GM12878 (cell line): ENCODE data around the gene OLFM2. TPM values are rescaled to one million over a fixed set of nuclear protein-coding genes. Genes with fewer than 3 reads are reported as not detected.

Experiments used
- ATAC-seq: fragments of 200-7000 bp; cut with Tn5 transposase; 3 replicates; pipeline ENCODE4 v1.9.1; 2020; ENCODE audit warnings: mild to moderate bottlenecking, moderate library complexity
- BruUV-seq: library from RNA; stranded (reverse); fragments of 400-500 nt; replicated peaks from 2 replicates; lab custom pipeline; 2021; lab: Mats Ljungman, UMichigan
- CTCF ChIA-PET: fragments of 300-600 bp; sonication (Branson Sonifier 250); formaldehyde crosslinking; extraction: SDS; loops from one replicate; lab custom pipeline; 2021; ENCODE audit warnings: inconsistent platforms; lab: Yijun Ruan, JAX
- POLR2A ChIA-PET: fragments of 350-600 bp; formaldehyde crosslinking; extraction: SDS; loops from one replicate; lab custom pipeline; 2021; ENCODE audit warnings: inconsistent platforms; lab: Charles Lee
- RAD21 ChIA-PET: fragments of 300-600 bp; sonication (Branson Sonifier 250); formaldehyde crosslinking; loops from one replicate; lab custom pipeline; 2023; ENCODE audit warnings: antibody characterized with exemption; ENCODE audit not compliant: unreplicated experiment; lab: Charles Lee
- SMC1A ChIA-PET: fragments of 300-600 bp; sonication (Branson Sonifier 250); formaldehyde crosslinking; loops from one replicate; lab custom pipeline; 2023; ENCODE audit not compliant: unreplicated experiment, uncharacterized antibody; lab: Charles Lee
- DNase-seq: peaks from one replicate; pipeline ENCODE4 v3.0.0-alpha.2; 2011; ENCODE audit warnings: low read depth, low spot score
- FAIRE-seq: peaks from 3 replicates; lab custom pipeline; 2011; peaks lifted over from hg19 to GRCh38; lab: Jason Lieb, UNC
- H2AFZ ChIP-seq: 2 replicates; pipeline ENCODE4 v1.6.0; 2011; ENCODE audit warnings: low read depth, low read length, control low read depth; ENCODE audit not compliant: control insufficient read depth
- H3K27ac ChIP-seq: 2 replicates; pipeline ENCODE4 v1.5.1; 2011; ENCODE audit warnings: control low read depth; ENCODE audit not compliant: control insufficient read depth, insufficient read depth
- H3K27me3 ChIP-seq, 2 experiments: replicated peaks in 1 of 2; 2 replicates each; pipeline versions ENCODE4 v1.6.0 to v1.6.1; 2011; ENCODE audit warnings: low read length in 1 of 2; ENCODE audit not compliant: control insufficient read depth in 2 of 2, insufficient read depth in 2 of 2
- H3K36me3 ChIP-seq, 2 experiments: 2 replicates each; pipeline ENCODE4 v1.5.1; 2011; ENCODE audit warnings: low read length in 1 of 2; ENCODE audit not compliant: control insufficient read depth in 2 of 2, insufficient read depth in 2 of 2
- H3K4me1 ChIP-seq: 2 replicates; pipeline ENCODE4 v1.6.1; 2011; ENCODE audit warnings: mild to moderate bottlenecking, low read length, moderate library complexity, mixed read lengths; ENCODE audit not compliant: control insufficient read depth, insufficient read depth
- H3K4me2 ChIP-seq: 2 replicates; pipeline ENCODE4 v1.6.0; 2011; ENCODE audit warnings: control low read depth; ENCODE audit not compliant: control insufficient read depth, insufficient read depth
- H3K4me3 ChIP-seq: fragments of 200-600 bp; sonication (generic); 2 replicates; pipeline ENCODE4 v1.5.1; 2016
- H3K79me2 ChIP-seq: 2 replicates; pipeline ENCODE4 v1.6.0; 2011; ENCODE audit warnings: low read length; ENCODE audit not compliant: control insufficient read depth, insufficient read depth
- H3K9ac ChIP-seq: 2 replicates; pipeline ENCODE4 v1.8.0; 2011; ENCODE audit warnings: low read length, control low read depth, mixed read lengths; ENCODE audit not compliant: control insufficient read depth, insufficient read depth
- H3K9me3 ChIP-seq: replicated peaks from 3 replicates; pipeline ENCODE4 v1.5.1; 2011; ENCODE audit warnings: mild to moderate bottlenecking, low read length; ENCODE audit not compliant: control insufficient read depth, insufficient read depth
- H4K20me1 ChIP-seq: 2 replicates; pipeline ENCODE4 v1.6.0; 2011; ENCODE audit not compliant: control insufficient read depth, insufficient read depth
- ASH2L ChIP-seq: fragments of 300-600, 200-600 bp; sonication (generic); IDR thresholded peaks from 2 replicates; pipeline ENCODE4 v1.6.1; 2017; ENCODE audit warnings: low read depth, mild to moderate bottlenecking, borderline replicate concordance
- CBX3 ChIP-seq: fragments of 200-600 bp; sonication (generic); IDR thresholded peaks from 2 replicates; pipeline ENCODE4 v1.6.1; 2016; ENCODE audit warnings: low read depth, borderline replicate concordance
- CEBPB ChIP-seq, 2 experiments: fragments of 150-350 bp in 1 of 2; IDR thresholded peaks; 2 replicates each; pipeline ENCODE4 v1.6.1; 2012 to 2014; ENCODE audit warnings: low read depth in 2 of 2, low read length in 2 of 2, borderline replicate concordance in 1 of 2, inconsistent platforms in 1 of 2
- FOS ChIP-seq: IDR thresholded peaks from 3 replicates; pipeline ENCODE4 v1.6.1; 2011; ENCODE audit warnings: borderline replicate concordance; ENCODE audit not compliant: insufficient read length; ENCODE audit errors: extremely low read depth
- MTA2 ChIP-seq: fragments of 450-650 bp; IDR thresholded peaks from 2 replicates; pipeline ENCODE4 v1.6.1; 2016; ENCODE audit warnings: low read depth, mild to moderate bottlenecking, moderate library complexity
- MYC ChIP-seq: IDR thresholded peaks from 2 replicates; pipeline ENCODE4 v1.6.1; 2011; ENCODE audit warnings: mild to moderate bottlenecking, low read length, moderate library complexity, inconsistent platforms; ENCODE audit not compliant: insufficient read depth, insufficient replicate concordance, insufficient read length, severe bottlenecking
- RELA ChIP-seq: fragments of 450-650 bp; IDR thresholded peaks from 2 replicates; pipeline ENCODE4 v1.8.0; 2014; ENCODE audit warnings: borderline replicate concordance; ENCODE audit not compliant: partially characterized antibody
- SMAD1 ChIP-seq: fragments of 450-650 bp; IDR thresholded peaks from 2 replicates; pipeline ENCODE4 v1.6.1; 2018; ENCODE audit warnings: mild to moderate bottlenecking, low read depth; ENCODE audit not compliant: partially characterized antibody
- SPI1 ChIP-seq: IDR thresholded peaks from 2 replicates; pipeline ENCODE4 v1.6.1; 2011; ENCODE audit warnings: low read depth, mild to moderate bottlenecking, low read length, moderate library complexity, borderline replicate concordance; ENCODE audit not compliant: insufficient read depth
- ZNF384 ChIP-seq: IDR thresholded peaks from 2 replicates; pipeline ENCODE4 v1.6.1; 2012; ENCODE audit warnings: low read depth, mild to moderate bottlenecking, low read length, improper control_type of control experiment, borderline replicate concordance
- WGBS: methylation state at CpG from one replicate; pipeline ENCODE4 v1.1.6; 2016; ENCODE audit warnings: low lambda C conversion rate; ENCODE audit not compliant: insufficient replicate concordance, insufficient coverage; ENCODE audit errors: missing lambda C conversion rate; 5-methylcytosine and 5-hydroxymethylcytosine counted together
- in situ Hi-C: fragments of 300-500 bp; cut with MboI; formaldehyde crosslinking; loops from 9 replicates; pipeline ENCODE4 v1.14.3; 2018; ENCODE audit warnings: mixed read lengths
- intact Hi-C: fragments of 100-400 bp; cut with micrococcal nuclease; formaldehyde crosslinking; loops from one replicate; pipeline ENCODE4 v1.14.2; 2022; ENCODE audit not compliant: unreplicated experiment
- polyA plus RNA-seq, 11 experiments: library from polyadenylated mRNA; depleted of rRNA in 4 of 11; unstranded in 6 of 11; stranded (reverse) in 5 of 11; fragments of >200 nt; fragmentation: Nextera tagmentation in 4 of 11; fragmentation: Illumina TruSeq in 1 of 11; extraction: Ambion mirVana in 4 of 11; extraction: Trizol in 1 of 11; gene quantifications; 1 replicate in 1 of 11; 2 replicates in 10 of 11; pipeline versions ENCODE4 v1.2.1 to v1.2.3, GENCODE V29; 2011 to 2016; ENCODE audit warnings: inconsistent platforms in 2 of 11, missing spikeins in 2 of 11, low read depth in 1 of 11
- total RNA-seq, 4 experiments: library from RNA; depleted of rRNA in 3 of 4; stranded (reverse); fragments of >200 nt in 3 of 4; fragmentation: Illumina TruSeq in 1 of 4; extraction: Trizol in 1 of 4; gene quantifications; 2 replicates each; pipeline versions ENCODE4 v1.2.1 to v1.2.3, GENCODE V29; 2013 to 2021
- TF ChIP-seq, protein P1 (sequence below): fragments of 450-650 bp; IDR thresholded peaks from 2 replicates; pipeline ENCODE4 v1.6.1; 2014; ENCODE audit warnings: mild to moderate bottlenecking
- TF ChIP-seq, protein P2 (sequence below): fragments of 450-650 bp; formaldehyde crosslinking; IDR thresholded peaks from 2 replicates; pipeline ENCODE4 v1.5.0; 2022; ENCODE audit warnings: mild to moderate bottlenecking, missing genetic modification characterization
- TF ChIP-seq, protein P3 (sequence below): fragments of 450-650 bp; formaldehyde crosslinking; IDR thresholded peaks from 2 replicates; pipeline ENCODE4 v1.4.0; 2022; ENCODE audit warnings: mild to moderate bottlenecking, moderate library complexity

Gene OLFM2
- total and polyA plus RNA-seq, 10 of the 15 experiments (the other 5 are each of a cell fraction or from before 2014, with no cell fraction given): 0.07 to 3.5 (median 0.27) TPM; not detected in 5

DNA sequence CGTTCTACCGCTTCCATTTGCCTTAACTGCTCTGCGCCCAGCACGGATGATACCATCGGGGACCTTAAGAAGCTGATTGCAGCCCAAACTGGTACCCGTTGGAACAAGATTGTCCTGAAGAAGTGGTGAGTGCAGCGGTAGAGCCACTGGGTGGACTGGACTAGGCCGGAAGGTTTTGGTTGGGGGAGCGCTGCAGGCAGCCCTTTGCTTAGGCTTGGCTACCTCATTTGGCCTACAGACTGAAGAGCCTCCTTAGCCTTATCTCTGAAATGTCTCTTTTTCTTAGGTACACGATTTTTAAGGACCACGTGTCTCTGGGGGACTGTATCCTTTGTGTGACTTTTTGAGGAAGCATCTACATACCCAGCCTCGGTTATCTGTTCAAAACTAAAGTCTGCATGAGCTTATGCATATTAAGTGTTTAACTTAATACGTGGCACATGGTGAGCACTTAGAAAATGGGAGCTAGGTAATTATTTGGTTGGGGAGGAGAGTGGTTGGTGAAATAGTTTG is 107.7 kb downstream of the OLFM2 start:
- TF ChIP-seq ZNF384 (no peak), CBX3 (no peak), SMAD1 (no peak), FOS (no peak), CEBPB (IDR thresholded peaks at IDR 0.05; ENCODE audit: borderline replicate concordance in 1 of 2, low read depth in 2 of 2, low read length in 2 of 2) (no peak), SPI1 (no peak), RELA (no peak), MYC (no peak), MTA2 (no peak), ASH2L (no peak)
- TF ChIP-seq, protein P1, sequence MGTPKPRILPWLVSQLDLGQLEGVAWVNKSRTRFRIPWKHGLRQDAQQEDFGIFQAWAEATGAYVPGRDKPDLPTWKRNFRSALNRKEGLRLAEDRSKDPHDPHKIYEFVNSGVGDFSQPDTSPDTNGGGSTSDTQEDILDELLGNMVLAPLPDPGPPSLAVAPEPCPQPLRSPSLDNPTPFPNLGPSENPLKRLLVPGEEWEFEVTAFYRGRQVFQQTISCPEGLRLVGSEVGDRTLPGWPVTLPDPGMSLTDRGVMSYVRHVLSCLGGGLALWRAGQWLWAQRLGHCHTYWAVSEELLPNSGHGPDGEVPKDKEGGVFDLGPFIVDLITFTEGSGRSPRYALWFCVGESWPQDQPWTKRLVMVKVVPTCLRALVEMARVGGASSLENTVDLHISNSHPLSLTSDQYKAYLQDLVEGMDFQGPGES: no peak
- TF ChIP-seq, protein P2, sequence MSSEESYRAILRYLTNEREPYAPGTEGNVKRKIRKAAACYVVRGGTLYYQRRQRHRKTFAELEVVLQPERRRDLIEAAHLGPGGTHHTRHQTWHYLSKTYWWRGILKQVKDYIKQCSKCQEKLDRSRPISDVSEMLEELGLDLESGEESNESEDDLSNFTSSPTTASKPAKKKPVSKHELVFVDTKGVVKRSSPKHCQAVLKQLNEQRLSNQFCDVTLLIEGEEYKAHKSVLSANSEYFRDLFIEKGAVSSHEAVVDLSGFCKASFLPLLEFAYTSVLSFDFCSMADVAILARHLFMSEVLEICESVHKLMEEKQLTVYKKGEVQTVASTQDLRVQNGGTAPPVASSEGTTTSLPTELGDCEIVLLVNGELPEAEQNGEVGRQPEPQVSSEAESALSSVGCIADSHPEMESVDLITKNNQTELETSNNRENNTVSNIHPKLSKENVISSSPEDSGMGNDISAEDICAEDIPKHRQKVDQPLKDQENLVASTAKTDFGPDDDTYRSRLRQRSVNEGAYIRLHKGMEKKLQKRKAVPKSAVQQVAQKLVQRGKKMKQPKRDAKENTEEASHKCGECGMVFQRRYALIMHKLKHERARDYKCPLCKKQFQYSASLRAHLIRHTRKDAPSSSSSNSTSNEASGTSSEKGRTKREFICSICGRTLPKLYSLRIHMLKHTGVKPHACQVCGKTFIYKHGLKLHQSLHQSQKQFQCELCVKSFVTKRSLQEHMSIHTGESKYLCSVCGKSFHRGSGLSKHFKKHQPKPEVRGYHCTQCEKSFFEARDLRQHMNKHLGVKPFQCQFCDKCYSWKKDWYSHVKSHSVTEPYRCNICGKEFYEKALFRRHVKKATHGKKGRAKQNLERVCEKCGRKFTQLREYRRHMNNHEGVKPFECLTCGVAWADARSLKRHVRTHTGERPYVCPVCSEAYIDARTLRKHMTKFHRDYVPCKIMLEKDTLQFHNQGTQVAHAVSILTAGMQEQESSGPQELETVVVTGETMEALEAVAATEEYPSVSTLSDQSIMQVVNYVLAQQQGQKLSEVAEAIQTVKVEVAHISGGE (CRISPR knock-in tag): no peak
- TF ChIP-seq, protein P3, sequence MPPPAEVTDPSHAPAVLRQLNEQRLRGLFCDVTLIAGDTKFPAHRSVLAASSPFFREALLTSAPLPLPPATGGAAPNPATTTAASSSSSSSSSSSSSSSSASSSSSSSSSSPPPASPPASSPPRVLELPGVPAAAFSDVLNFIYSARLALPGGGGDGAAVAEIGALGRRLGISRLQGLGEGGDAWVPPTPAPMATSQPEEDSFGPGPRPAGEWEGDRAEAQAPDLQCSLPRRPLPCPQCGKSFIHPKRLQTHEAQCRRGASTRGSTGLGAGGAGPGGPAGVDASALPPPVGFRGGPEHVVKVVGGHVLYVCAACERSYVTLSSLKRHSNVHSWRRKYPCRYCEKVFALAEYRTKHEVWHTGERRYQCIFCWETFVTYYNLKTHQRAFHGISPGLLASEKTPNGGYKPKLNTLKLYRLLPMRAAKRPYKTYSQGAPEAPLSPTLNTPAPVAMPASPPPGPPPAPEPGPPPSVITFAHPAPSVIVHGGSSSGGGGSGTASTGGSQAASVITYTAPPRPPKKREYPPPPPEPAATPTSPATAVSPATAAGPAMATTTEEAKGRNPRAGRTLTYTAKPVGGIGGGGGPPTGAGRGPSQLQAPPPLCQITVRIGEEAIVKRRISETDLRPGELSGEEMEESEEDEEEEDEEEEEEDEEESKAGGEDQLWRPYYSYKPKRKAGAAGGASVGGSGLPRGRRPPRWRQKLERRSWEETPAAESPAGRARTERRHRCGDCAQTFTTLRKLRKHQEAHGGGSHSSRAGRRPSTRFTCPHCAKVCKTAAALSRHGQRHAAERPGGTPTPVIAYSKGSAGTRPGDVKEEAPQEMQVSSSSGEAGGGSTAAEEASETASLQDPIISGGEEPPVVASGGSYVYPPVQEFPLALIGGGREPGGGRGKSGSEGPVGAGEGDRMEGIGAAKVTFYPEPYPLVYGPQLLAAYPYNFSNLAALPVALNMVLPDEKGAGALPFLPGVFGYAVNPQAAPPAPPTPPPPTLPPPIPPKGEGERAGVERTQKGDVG: no peak
- DNase-seq (no peak), FAIRE-seq (no peak), ATAC-seq (no peak)
- peak overlapping the region; percentile 63 for H3K27ac ChIP-seq
- H3K4me2 ChIP-seq: peak overlapping the region; percentile 95
- no peaks in the 10 kb centered on the region for H3K27me3 ChIP-seq
- RAD21 ChIA-PET: no interaction called here
- no peak overlapping the region for H2AFZ ChIP-seq
- intact Hi-C loops: no loop called here
- peak overlapping the region; percentile 78 for H3K9ac ChIP-seq
- CTCF ChIA-PET: no interaction called here
- H3K4me3 ChIP-seq: peak overlapping the region; percentile 98
- H3K79me2 ChIP-seq: peaks cover 19% of the 10 kb centered on the region
- 32% methylated on average over 13 of the region's 13 CpGs for WGBS
- BruUV-seq: no TSS peak
- POLR2A ChIA-PET: interaction anchor here (0.6 to 1.3 kb wide), 2 partner anchors 12 to 367 kb away, joined by 3 to 4 read pairs; no protein-coding TSS in a partner anchor
- H3K4me1 ChIP-seq: peaks cover 3% of the 10 kb centered on the region; the same call in 1 of the 2 replicates
- no peaks in the 10 kb centered on the region for H4K20me1 ChIP-seq
- no peaks in the 10 kb centered on the region for H3K9me3 ChIP-seq
- SMC1A ChIA-PET: no interaction called here
- in situ Hi-C loops: no loop called here
- peaks cover 0 to 3% of the 10 kb centered on the region in 2 experiments; a peak in 2 of 4 replicates for H3K36me3 ChIP-seq
